Adrenal gland (tissue), 5 donors: ENCODE measurements around the gene SRA1.

ENCODE experiments used
- CTCF ChIP-seq, 6 experiments: fragments of 450-650 bp in 4 of 6; fragments of 200-600 bp in 2 of 6; sonication (generic) in 1 of 6; IDR thresholded peaks; 1 replicate in 5 of 6; 2 replicates in 1 of 6; pipeline versions ENCODE4 v1.5.1 to v1.8.0; 2016 to 2021; ENCODE audit warnings: antibody characterized with exemption in 6 of 6, mild to moderate bottlenecking in 2 of 6, moderate library complexity in 1 of 6
- POLR2A ChIP-seq, 2 donors: fragments of 450-650 bp; IDR thresholded peaks; one replicate each; pipeline ENCODE4 v1.6.1; 2017; ENCODE audit warnings: antibody characterized with exemption in 2 of 2, mild to moderate bottlenecking in 2 of 2, moderate library complexity in 1 of 2
- donor health status: DM: no; HTN: no; CAD: no.

- TF ChIP-seq POLR2A (IDR thresholded peaks at IDR 0.05) (no peak), CTCF (IDR thresholded peaks at IDR 0.05) (no peak)
Measured at GRCh38 chr5:140566665-140567064, 9.4 kb upstream of the SRA1 start.
